B cell (primary cell): ENCODE measurements around the gene FAM184A. TPM values are rescaled to one million over a fixed set of nuclear protein-coding genes. Genes with fewer than 3 reads are reported as not detected.

Source experiments
- ATAC-seq: fragments of 200-7000 bp; cut with Tn5 transposase; one replicate; pipeline ENCODE4 v1.10.0; 2021; ENCODE audit warnings: low read depth, mild to moderate bottlenecking, moderate number of reproducible peaks, moderate library complexity
- CTCF ChIA-PET: fragments of 350-600 bp; sonication (Branson Sonifier 250); formaldehyde crosslinking; loops from one replicate; lab custom pipeline; 2021; ENCODE audit warnings: antibody characterized with exemption, inconsistent platforms; lab: Charles Lee
- POLR2A ChIA-PET: fragments of 350-600 bp; sonication (Branson Sonifier 250); formaldehyde crosslinking; loops from one replicate; lab custom pipeline; 2021; ENCODE audit warnings: antibody characterized with exemption; lab: Charles Lee
- DNase-seq: peaks from one replicate; pipeline ENCODE4 v3.0.0; 2013
- H2AFZ ChIP-seq: 2 replicates; pipeline ENCODE4 v1.6.1; 2012; ENCODE audit warnings: mild to moderate bottlenecking, low read depth, low read length; ENCODE audit not compliant: insufficient read depth, poor library complexity, severe bottlenecking
- H3K27ac ChIP-seq, 2 donors: 1 replicate in 1 of 2; 2 replicates in 1 of 2; pipeline ENCODE4 v1.5.1; 2012 to 2013; ENCODE audit warnings: low read length in 2 of 2, mild to moderate bottlenecking in 2 of 2, moderate library complexity in 1 of 2
- H3K27me3 ChIP-seq, 4 experiments: fragments of 200-600 bp in 1 of 4; sonication (generic) in 1 of 4; replicated peaks in 1 of 4; 1 replicate in 2 of 4; 2 replicates in 2 of 4; pipeline versions ENCODE4 v1.6.1 to v1.7.0; 2013 to 2016; ENCODE audit warnings: low read length in 3 of 4, mild to moderate bottlenecking in 2 of 4, mixed read lengths in 1 of 4, moderate library complexity in 1 of 4; ENCODE audit not compliant: insufficient read depth in 4 of 4, control insufficient read depth in 3 of 4; ENCODE audit errors: control extremely low read depth in 1 of 4
- H3K36me3 ChIP-seq, 2 experiments: replicated peaks in 1 of 2; 1 replicate in 1 of 2; 2 replicates in 1 of 2; pipeline versions ENCODE4 v1.6.1 to v1.7.1; 2013; ENCODE audit warnings: low read length in 1 of 2; ENCODE audit not compliant: insufficient read depth in 2 of 2, control insufficient read depth in 1 of 2; ENCODE audit errors: control extremely low read depth in 1 of 2, extremely low read depth in 1 of 2
- H3K4me1 ChIP-seq, 2 donors: fragments of 200-600 bp in 1 of 2; sonication (generic) in 1 of 2; 1 replicate in 1 of 2; 2 replicates in 1 of 2; pipeline versions ENCODE4 v1.5.1 to v1.6.1; 2013 to 2017; ENCODE audit warnings: low read length in 2 of 2; ENCODE audit not compliant: control insufficient read depth in 2 of 2, insufficient read depth in 2 of 2
- H3K4me2 ChIP-seq: replicated peaks from 2 replicates; pipeline ENCODE3; 2012; ENCODE audit warnings: mild to moderate bottlenecking, low read depth, low read length; ENCODE audit not compliant: poor library complexity, severe bottlenecking
- H3K4me3 ChIP-seq, 5 experiments: fragments of 200-600 bp in 1 of 5; sonication (generic) in 1 of 5; 1 replicate in 3 of 5; 2 replicates in 2 of 5; pipeline versions ENCODE4 v1.5.1 to v1.7.0; 2011 to 2016; ENCODE audit warnings: low read length in 4 of 5, mild to moderate bottlenecking in 4 of 5, low read depth in 2 of 5, control low read depth in 1 of 5, moderate library complexity in 1 of 5; ENCODE audit not compliant: insufficient read depth in 1 of 5; ENCODE audit errors: control extremely low read depth in 1 of 5, extremely low read depth in 1 of 5
- H3K79me2 ChIP-seq: fragments of 200-600 bp; sonication (generic); one replicate; pipeline ENCODE4 v1.6.0; 2016; ENCODE audit warnings: low read length; ENCODE audit not compliant: control insufficient read depth, insufficient read depth
- H3K9ac ChIP-seq: fragments of 200-600 bp; sonication (generic); 2 replicates; pipeline ENCODE4 v1.6.1; 2017; ENCODE audit warnings: mild to moderate bottlenecking, low read length, moderate library complexity
- H3K9me3 ChIP-seq, 3 donors: one replicate each; pipeline versions ENCODE4 v1.6.1 to v1.7.1; 2013; ENCODE audit warnings: low read length in 2 of 3; ENCODE audit not compliant: control insufficient read depth in 2 of 3, insufficient read depth in 1 of 3; ENCODE audit errors: control extremely low read depth in 1 of 3
- H4K20me1 ChIP-seq: 2 replicates; pipeline ENCODE4 v1.6.0; 2012; ENCODE audit warnings: mild to moderate bottlenecking, low read length; ENCODE audit not compliant: insufficient read depth, control insufficient read depth, poor library complexity, severe bottlenecking
- H3K27ac Mint-ChIP-seq: one replicate; pipeline ENCODE4 v1.8.0; 2021; ENCODE audit warnings: mixed read lengths
- H3K27me3 Mint-ChIP-seq: one replicate; pipeline ENCODE4 v1.8.0; 2021; ENCODE audit warnings: mixed read lengths
- H3K4me1 Mint-ChIP-seq: one replicate; pipeline ENCODE4 v1.8.0; 2021; ENCODE audit warnings: mixed read lengths
- H3K4me3 Mint-ChIP-seq: one replicate; pipeline ENCODE4 v1.8.0; 2021; ENCODE audit warnings: mixed read lengths
- H3K9me3 Mint-ChIP-seq: one replicate; pipeline ENCODE4 v1.8.0; 2022; ENCODE audit warnings: mixed read lengths; ENCODE audit not compliant: insufficient read depth
- CTCF ChIP-seq: fragments of 200-600 bp; IDR thresholded peaks from one replicate; pipeline ENCODE4 v1.8.0; 2022; ENCODE audit warnings: antibody characterized with exemption, mild to moderate bottlenecking
- EZH2 ChIP-seq: IDR thresholded peaks from 2 replicates; pipeline ENCODE4 v1.6.1; 2012; ENCODE audit warnings: borderline replicate concordance, low read depth, mild to moderate bottlenecking, moderate library complexity, low read length; ENCODE audit not compliant: insufficient read depth, poor library complexity, severe bottlenecking
- WGBS: methylation state at CpG from one replicate; pipeline ENCODE4 v1.1.5; 2013; ENCODE audit warnings: missing lambda C conversion rate; ENCODE audit not compliant: insufficient coverage; 5-methylcytosine and 5-hydroxymethylcytosine counted together
- intact Hi-C: fragments of 100-400 bp; cut with micrococcal nuclease; formaldehyde crosslinking; loops from one replicate; pipeline ENCODE4 v1.10.0; 2022
- polyA plus RNA-seq: library from polyadenylated mRNA; depleted of rRNA; stranded (reverse); fragments of >200 nt; gene quantifications from 2 replicates; pipeline ENCODE4 v1.2.3, GENCODE V29; 2012
- total RNA-seq, 2 donors: library from RNA; stranded (reverse); fragments of 120-200 nt in 1 of 2; gene quantifications; 1 replicate in 1 of 2; 2 replicates in 1 of 2; pipeline versions ENCODE4 v1.2.3 to v1.2.4, GENCODE V29; 2013 to 2022

Gene FAM184A
- total and polyA plus RNA-seq, 2 donors (not counting 1 experiment from before 2014, with no cell fraction given) = 0.07 to 0.54 TPM

- H3K27me3 Mint-ChIP-seq = no peaks in the 10 kb centered on the region
- H3K4me3 Mint-ChIP-seq = no peak overlapping the region
- WGBS = no CpG with 5 or more reads among the region's 2 CpGs
- Histone ChIP-seq H3K27ac (no peak overlapping the region), H3K9me3 (no peaks in the 10 kb centered on the region), H3K4me2 (no peak overlapping the region), H3K36me3 (no peaks in the 10 kb centered on the region), H2AFZ (no peak overlapping the region), H3K9ac (no peak overlapping the region), H3K4me3 (no peak overlapping the region), H3K79me2 (no peaks in the 10 kb centered on the region), H3K27me3 (no peaks in the 10 kb centered on the region), H4K20me1 (no peaks in the 10 kb centered on the region), H3K4me1 (no peaks in the 10 kb centered on the region)
- H3K4me1 Mint-ChIP-seq = no peaks in the 10 kb centered on the region
- H3K27ac Mint-ChIP-seq = no peak overlapping the region
- ATAC-seq = no peak
- ChIA-PET POLR2A (no interaction called here), CTCF (no interaction called here)
- no peaks in the 10 kb centered on the region for H3K9me3 Mint-ChIP-seq
- intact Hi-C loops = no loop called here
- TF ChIP-seq EZH2 (no peak), CTCF (no peak)
- DNase-seq = no peak
Observed at GRCh38 chr6:119065955-119066354, 12.5 kb downstream of the FAM184A start.

- CTCF ChIA-PET = interaction anchor here (0.7 kb wide), 1 partner anchor 20 kb away, joined by 3 read pairs; no protein-coding TSS in a partner anchor
- Histone ChIP-seq H3K9me3 (no peaks in the 10 kb centered on the region), H3K4me3 (no peak overlapping the region), H3K9ac (no peak overlapping the region), H3K27me3 (no peaks in the 10 kb centered on the region), H3K4me2 (no peak overlapping the region), H3K27ac (no peak overlapping the region), H2AFZ (no peak overlapping the region), H4K20me1 (no peaks in the 10 kb centered on the region), H3K4me1 (no peaks in the 10 kb centered on the region), H3K36me3 (no peaks in the 10 kb centered on the region), H3K79me2 (no peaks in the 10 kb centered on the region)
- H3K4me3 Mint-ChIP-seq = no peak overlapping the region
- 82% methylated on average over 5 of the region's 5 CpGs for WGBS
- TF ChIP-seq CTCF = no peak
- TF ChIP-seq EZH2 = no peak
- H3K27me3 Mint-ChIP-seq = no peaks in the 10 kb centered on the region
- POLR2A ChIA-PET = no interaction called here
- no peaks in the 10 kb centered on the region for H3K9me3 Mint-ChIP-seq
- DNase-seq (no peak), ATAC-seq (no peak)
- no peaks in the 10 kb centered on the region for H3K4me1 Mint-ChIP-seq
- H3K27ac Mint-ChIP-seq = no peak overlapping the region
- intact Hi-C loops = no loop called here
Observed at GRCh38 chr6:119065382-119065781, 13.1 kb downstream of the FAM184A start.
